GM20000 (cell line): ENCODE measurements around the gene CATSPERB.
"Not testable (repeated sequence)": the region's sequence is repeated elsewhere in the genome, so short reads cannot be mapped to it uniquely, and the experiment has no call there.

Experiments
- DNase-seq: peaks from one replicate; pipeline ENCODE4 v3.0.0; 2012; ENCODE audit warnings: low spot score
- CTCF ChIP-seq: IDR thresholded peaks from 2 replicates; pipeline ENCODE4 v1.5.1; 2012; ENCODE audit warnings: mild to moderate bottlenecking, control low read depth; ENCODE audit errors: extremely low read depth, missing control alignments

Gene CATSPERB

DNA sequence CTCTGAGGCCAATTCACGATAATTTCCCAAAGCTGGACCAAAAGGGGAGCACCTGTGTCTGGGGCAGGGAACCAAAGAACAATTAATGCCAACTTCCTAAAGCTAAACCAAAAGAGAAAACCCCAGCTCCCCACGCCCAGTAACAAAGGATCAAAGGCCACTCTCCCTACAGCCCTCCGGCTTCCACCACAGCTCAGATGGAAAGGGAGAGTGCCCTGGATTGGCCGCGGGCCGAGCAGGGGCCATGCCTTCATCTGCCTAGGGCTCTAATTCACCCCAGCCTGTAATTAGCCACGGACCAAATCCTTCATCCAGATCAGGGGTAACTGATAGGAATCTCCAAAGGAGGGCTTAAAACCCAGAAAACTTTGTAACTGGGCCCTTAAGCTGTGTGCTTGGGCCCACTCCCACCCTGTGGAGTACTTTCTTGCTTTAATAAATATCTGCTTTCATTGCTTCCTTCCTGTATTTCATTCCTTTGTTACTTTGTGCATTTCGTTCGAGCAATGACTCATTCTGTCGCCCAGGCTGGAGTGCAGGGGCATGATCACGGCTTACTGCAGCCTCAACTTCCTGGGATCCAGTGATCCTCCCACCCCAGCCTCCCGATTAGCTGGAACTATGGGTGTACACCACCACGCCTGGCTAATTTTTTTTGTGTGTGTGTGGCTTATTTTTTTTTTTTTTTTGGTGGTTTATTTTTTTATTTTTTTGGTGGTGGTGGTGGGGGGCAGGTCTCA lies 156.2 kb downstream of the CATSPERB start:
- TF ChIP-seq CTCF: no peak

DNA sequence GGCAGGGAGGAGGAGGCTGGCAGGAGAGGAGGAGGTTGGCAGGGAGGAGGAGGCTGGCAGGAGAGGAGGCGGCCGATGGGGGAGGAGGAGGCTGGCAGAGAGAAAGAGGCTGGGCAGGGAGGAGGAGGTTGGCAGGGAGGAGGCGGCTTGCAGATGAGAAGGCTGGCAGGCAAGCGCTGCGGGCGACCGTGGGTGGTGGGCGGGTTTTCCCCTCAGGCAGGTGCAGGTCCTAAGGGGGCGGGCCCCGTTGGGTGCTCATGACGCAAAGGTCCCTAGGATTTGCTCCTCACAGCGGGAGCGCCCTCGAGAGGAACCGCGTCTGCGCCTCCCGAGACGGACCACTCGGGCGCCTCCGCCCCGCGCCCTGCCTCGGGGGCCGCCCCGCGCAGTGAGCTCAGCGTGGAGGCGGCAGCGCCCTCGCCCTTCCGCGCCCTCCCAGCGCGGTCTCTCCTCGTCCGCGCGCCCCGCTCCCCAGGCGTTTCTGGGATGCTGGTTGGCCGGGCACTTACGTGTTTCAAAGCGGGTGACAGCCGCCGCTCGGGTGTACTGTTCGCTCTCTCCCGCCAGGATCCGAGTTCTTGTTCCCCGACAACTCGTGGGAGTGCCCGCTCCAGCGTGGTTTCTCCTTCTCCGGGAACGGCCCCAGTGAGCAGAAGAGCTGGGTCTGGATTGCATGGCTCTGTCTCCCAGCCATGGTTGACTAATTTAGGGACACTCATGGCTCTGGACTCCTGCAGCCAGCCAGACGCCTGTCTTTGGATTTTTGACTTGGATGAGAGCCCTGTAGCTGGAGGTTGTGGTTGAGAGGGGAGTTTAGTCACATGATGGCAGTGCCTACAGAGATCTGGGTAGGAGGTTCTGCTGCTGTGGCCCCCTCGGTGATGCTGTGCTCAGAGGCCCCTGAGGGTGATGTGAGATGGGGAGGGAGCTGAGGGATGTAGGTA lies 157.7 kb downstream of the CATSPERB start:
- TF ChIP-seq CTCF: no peak
- DNase-seq: peak; percentile 64

More for the DNA sequence above, 156.2 kb downstream of the CATSPERB start:
- DNase-seq: no peak

DNA sequence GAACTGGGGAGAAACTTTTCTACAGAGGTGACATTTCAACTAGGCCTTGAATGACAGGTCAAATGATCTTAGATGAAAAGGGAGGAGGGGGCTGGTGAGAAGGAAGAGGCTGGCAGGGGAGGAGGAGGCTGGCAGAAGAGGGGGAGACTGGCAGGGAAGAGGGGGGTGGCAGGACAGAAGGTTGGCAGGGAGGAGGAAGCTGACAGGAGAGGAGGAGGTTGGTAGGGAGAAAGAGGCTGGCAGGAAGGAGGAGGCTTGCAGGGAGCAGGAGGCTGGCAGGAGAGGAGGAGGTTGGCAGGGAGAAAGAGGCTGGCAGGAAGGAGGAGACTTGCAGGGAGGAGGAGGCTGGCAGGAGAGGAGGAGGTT lies 158.4 kb downstream of the CATSPERB start:
- no peak for TF ChIP-seq CTCF
- DNase-seq: no peak

GRCh38 chr14:91570021-91570420 lies 161.9 kb downstream of the CATSPERB start:
- TF ChIP-seq CTCF: no peak
- no peak for DNase-seq

GRCh38 chr14:91569301-91569700 lies 162.6 kb downstream of the CATSPERB start:
- no peak for DNase-seq
- TF ChIP-seq CTCF: no peak

DNA sequence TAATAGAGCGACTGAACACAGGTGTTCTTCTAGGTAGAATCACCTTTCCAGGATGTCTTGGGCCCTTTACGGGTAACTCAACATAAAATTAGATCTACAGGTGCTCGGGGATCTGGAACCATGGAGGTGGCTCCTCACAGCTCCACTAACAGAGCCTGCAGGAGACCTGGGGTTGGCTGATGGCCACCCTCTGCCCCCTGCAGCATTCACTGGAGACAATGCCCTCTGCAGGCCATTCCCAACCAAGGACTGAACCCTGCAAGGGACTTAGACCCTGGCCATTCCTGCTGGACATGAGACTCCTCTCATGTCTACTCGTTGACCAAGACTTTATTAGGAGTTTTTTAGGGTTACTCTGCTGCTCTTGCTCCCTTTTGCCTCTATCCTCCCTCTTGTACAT lies 163.3 kb downstream of the CATSPERB start:
- DNase-seq: no peak
- no peak for TF ChIP-seq CTCF

DNA sequence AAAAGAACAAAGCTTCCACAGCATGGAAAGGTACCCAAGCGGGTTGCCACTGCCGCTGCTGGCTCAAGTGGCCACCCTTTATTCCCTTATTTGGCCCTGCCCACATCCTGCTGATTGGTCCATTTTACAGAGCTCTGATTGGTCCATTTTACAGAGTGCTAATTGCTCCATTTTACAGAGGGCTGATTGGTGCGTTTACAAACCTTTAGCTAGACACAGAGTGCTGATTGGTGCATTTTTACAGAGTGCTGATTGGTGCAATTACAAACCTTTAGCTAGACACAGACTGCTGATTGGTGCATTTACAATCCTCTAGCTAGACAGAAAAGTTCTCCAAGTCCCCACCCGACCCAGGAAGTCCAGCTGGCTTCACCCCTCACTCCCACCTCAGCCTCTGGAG lies 164.1 kb downstream of the CATSPERB start:
- DNase-seq: not testable (repeated sequence)
